ENCODE results near the gene FARSB.
"Not testable (repeated sequence)": the region's sequence is repeated elsewhere in the genome, so short reads cannot be mapped to it uniquely, and the experiment has no call there.

Gene FARSB

DNA sequence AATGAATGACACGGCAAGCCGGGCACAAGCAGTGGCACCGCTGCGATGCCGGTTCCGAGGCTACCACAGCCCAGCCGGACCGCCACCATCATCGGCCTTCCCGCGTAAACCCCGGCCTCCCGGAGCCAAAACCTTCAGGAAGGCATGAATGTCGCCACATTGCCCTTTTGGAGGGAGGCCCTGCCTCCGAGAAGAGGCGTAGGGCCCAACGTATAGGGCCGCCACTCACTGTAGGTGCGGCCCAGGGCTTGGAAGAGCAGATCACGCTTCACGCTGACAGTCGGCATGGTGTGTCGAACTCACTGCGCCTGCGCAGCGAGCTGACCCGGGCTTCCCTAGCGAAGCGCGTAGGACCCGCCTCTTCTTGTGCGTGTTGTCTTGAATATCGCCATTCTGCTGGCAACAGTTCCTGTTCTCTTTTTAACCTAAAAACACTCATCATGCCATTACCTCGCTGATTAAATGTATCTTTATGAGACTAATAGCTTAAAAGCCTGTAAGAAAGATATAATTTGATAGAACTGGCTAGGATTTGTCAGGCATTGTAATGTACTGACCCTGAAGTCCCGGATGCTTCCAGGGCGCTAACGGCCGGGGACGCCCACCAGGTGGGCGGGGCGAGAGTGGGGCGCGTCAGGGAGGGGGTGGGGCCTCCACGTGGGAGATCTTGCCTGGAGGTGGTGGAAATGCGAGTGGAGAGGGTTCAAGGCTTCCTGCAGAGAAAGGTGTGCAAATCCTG is at the start of gene FARSB:
Gene FARSB (minus strand): TSS at position 306 of the 739 bp plus-strand sequence. CDS start 19 bp downstream, at position 287.
- peak; percentile 95 for DNase-seq

DNA sequence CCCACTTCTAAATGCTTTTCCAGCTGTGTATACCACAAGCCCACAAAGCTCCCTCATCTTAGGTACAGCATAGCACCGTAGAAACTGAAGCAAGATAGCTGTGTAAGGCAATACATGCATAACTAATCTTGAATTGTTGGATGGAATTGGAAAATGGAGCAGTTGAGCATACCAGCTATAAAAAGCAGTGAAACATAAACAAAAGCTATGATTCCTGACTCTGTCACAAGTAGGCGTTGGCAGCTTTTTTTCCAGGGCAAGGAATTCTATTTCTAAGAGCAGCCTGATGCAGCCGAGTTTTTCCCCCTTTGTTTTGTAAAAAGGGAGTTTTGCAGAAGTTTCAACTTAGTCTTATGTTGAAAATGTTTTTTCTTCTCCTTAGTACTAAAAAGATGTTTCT is 48.0 kb upstream of the FARSB start:
- DNase-seq = no peak

DNA sequence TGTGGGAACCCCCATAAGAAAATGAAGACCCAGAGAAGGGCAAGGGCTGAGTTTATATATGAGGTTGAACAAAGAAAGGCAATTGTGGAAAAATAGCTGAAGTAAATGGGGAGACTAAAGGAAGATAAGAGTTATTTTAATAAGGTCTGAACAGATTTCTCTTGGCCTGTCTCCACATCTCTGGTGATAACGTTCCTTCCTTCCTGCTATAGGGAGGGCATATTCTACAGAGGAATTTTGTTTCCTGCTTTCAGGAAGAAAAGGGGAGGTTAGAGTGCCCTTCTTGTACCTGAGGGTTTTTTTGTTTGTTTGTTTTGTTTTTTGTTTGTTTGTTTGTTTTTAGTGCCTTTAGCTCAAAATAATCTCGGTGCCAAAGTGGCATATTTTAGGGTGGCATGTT is 47.2 kb upstream of the FARSB start:
- DNase-seq = no peak

DNA sequence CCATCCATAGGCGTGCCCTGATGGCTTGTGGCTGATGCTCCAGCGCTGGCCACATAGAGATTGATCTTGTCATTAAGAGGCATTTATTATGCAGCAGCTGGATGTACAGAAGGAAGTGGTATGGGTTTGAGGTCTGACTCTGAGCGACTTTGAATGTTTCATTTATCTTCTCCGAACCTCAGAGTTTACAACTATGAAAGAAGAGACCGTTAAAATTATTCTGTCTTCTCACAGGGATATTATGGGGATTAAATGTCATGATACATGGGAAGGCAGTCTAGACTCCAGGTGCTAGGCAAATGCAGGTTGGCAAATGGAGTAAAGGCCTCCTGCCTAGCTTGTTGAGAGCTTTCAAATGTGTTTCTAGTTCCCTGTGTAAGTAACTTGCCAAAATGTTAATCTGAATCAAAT is 45.8 kb upstream of the FARSB start:
- no peak for DNase-seq

DNA sequence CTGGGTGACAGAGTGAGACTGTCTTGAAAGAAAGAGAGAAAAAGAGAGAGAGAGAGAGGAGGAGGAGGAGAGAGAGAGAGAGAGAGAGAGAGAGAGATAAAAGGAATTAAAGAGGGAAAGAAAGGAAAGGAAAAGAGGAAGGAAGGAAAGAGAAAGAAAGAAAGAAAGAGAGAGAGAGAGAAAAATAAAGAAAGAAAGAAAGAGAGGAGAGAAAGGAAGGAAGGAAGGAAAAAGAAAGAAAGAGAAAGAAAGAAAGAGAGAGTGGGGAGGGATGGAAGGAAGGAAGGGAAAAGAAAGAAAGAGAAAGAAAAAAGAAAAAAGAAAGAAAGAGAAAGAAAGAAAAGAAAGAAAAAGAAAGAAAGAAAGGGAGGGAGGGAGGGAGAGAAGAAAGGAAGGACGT is 45.3 kb upstream of the FARSB start:
- no peak for DNase-seq

DNA sequence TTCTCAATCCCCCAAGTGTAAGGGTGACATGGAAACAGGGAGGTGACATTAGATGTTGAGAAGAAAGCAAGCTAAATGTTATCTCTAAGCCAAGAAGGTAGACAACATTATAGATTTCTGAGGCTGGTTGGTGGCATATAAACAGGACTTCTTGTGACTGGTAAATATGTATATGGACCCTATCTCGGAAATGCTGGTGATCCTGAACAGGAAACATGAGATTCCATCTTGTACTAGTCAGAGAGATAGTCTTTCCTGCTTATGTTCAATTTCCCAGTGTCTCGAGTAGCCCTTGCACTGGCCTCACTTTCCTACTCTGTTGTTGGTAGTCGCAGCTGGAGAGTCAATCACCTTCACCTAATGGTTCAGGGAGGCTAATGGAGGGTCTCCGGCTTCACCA is 42.4 kb upstream of the FARSB start:
- no peak for DNase-seq

DNA sequence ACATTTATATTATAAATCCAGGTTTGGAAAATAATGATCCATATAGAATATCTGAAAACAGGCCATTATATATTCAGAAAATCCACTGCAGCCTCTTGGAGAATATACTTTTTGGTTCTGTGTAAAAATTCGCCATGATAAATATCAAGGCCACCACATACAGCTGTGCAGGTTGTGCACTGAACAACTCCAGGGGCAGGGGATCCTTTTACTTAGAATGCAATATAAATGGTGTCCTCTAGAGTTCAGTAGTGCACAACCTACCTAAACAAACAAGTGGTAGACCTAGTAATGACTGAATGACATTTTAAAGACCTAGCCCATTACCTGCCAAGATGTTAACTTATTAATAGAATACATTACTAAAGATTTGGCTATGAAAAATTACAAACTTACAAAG is 37.9 kb upstream of the FARSB start:
- DNase-seq = no peak

DNA sequence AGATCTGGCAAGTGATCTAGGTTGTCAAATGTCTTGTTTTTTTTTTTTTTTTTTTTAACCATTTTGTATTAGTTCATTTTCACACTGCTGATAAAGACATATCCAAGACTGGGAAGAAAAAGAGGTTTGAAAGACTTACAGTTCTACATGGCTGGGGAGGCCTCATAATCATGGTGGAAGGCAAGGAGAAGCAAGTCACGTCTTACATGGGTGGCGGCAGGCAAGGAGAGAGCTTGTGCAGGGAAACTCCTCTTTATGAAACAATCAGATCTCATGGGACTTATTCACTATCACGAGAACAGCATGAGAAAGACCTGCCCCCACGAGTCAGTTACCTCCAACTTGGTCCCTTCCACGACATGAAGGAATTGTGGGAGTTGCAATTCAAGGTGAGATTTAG is 37.5 kb upstream of the FARSB start:
- DNase-seq = not testable (repeated sequence)

DNA sequence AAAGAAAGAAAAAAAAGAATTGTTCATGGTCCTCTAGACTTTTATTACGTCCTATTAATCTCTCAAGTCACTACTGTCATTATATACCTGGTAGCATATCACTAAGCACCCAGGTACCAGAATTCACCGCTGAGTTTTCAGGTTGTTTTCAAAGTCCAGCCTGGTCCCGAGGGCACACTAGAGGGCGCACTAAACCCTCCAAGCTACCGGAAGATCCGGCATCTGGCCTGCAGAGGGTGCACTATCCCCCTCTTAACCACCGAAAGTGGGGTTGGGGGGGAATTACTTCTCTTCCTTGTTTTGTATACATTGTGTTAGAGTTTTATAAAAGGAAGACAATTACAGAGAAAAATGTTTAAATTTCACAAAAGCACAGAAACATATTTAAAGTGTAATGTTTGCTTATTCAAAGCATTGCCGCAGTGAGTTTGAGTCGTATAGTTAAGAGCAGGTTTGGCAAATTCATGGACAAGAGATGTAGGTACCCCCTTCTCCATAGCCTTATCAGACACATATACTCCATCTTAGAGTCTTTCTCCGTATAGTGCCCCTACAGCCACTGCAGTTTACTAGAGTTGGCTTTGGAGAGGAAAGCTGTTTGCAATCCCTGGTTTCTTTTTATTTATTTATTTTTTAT is 34.8 kb upstream of the FARSB start:
- peak; percentile 72 for DNase-seq

DNA sequence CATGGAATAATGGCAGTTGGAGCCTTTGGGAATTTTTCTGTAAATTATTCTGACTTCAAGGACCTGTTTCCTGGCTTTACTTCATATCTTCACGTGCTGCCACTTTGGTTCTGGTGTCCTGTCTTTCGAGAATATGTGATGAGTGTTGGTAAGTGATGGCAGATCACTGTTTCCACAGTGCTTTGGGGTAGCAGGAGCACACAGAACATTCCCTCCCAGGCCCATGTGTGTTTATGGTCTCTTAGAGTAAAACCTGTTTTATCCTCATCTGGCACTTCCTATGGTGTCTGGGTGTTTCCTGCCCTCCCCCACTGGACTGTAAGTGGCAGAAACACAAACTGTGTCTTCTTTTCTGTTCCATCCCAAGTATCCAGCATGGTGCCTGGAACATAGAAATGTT is 33.4 kb upstream of the FARSB start:
- no peak for DNase-seq

DNA sequence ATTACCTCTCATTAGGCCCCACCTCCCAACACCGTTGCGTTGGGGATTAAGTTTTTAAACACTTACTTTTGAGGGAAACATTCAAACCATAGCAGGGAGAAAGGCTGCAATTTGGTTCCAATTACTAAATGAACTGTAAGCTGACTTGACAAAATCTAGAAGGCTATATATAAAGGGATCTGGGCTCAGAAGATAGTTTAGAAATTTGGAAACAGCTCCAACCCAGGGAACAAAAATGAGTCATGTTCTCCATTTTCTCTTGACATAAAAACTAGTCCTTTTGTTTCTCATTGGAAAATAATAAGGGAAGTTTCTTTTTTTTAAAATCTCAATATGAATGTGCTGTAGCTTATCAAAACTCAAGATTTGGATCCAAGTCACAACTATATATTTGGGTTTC is 33.0 kb upstream of the FARSB start:
- DNase-seq = no peak

DNA sequence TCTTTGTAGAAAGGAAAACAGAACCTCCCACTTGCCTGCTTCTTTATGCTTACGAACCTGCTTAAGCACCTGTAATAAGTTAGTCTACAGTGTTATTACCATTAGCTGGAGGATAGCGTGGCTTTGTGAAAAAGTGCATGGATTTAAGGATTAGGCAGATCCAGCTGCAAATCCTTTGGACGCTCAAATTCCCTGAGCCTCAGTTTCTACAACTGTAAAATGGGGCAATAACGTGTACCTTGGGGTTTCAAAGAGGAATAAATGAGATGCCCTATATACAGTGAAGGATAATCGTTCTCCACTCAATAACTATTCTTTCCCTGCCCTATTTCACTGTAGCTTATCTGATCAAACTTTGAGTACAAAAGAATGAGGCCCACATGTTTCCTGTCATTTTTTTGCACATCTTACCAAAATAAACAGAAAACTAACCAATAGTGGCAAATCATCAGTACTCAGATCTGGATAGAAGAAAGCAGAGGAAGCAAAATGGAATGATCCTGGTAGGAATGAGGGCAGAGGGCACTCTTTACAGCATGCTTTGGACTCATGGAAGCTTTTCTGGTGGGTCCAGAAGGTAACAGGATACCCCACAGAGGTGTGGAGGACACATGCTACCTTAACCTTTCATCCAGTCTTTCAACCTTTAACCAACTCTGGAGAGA is 30.3 kb upstream of the FARSB start:
- DNase-seq = no peak

DNA sequence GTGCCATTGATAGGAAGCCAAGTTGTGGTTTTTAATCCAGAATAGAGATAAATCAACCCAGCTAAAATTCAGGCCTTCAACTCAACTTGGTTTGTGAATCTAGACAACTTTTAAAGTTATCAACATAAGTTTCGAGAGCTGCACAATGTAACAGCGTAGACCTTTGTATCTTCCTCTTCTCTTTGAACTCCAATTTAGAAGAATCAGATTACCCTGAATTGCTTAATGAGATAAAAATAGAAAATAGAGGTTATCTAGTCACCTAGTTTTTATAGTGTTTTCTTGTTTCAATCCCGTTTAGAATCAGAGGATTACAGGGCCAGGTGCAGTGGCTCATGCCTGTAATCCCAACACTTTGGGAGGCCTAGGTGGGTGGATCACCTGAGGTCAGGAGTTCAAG is 27.9 kb upstream of the FARSB start:
- no peak for DNase-seq

DNA sequence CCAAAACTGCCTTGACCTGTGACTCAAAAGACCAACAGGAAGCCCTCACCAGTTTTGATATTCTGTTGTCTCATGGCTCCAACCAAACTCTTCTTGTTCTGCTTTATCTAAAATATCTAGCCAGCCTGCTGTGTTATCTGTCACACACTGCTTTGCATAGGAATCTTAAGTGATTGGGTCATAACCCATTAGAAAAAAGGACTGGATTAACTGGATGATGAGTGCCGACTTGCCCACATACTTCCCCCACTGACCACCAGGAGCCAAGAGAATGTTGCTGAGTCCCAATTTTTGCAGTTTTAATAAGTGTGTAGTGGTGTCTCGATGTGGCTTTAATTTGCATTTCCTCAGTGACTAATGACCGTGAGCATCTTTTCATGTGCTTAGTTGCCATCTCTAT is 22.1 kb upstream of the FARSB start:
- DNase-seq = no peak

DNA sequence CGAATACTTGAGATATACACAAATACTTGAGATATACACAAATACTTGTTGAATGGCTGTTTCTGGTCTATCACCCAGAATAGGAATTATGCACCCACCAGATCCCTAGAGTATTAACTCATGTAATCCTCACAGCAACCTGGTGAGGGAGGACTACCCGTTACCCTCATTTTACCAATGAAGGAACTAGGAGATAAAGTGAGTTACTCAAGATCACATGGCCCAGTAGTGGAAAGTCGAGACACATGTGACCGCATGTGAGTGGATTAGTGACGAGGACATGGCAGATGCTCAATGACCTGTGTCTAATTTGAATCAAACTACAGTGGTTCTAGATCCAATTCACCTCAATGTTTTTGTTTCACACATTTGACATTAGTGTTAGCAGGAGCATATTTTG is 18.0 kb upstream of the FARSB start:
- no peak for DNase-seq

DNA sequence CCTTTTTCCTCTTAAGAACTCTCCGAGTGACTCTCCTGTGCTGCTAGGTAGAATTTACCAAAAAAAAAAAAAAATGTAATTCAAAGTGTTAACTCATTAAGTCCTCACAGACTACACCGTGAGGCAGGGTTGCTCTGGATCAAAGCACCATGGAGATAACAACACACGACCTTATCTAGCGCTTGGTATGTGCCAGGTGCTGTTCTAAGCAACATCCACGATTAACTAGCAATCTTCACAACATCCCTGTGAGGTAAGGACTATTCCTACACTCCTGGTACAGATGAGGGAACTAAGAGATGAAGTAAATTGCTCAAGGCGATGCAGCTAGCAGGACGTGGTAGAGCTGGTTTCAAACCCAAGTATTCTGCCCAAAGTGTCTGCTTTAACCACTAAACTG is 17.4 kb upstream of the FARSB start:
- no peak for DNase-seq

DNA sequence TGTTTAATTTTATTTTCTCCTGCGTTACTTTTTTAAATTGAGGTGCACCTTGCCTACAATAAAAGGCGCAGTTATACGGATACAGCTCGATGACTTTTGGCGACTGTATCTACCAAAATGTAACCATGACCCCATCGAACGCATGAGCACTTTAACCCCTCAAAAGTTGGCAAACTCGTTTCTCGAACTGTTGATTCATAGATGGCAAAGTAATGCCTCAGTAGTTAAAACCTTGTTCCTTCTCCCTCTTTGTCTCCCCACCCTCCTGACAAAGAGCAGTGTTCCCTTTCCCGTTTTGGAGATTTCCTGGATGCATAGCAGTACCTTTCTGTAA is 16.1 kb upstream of the FARSB start:
- no peak for DNase-seq

DNA sequence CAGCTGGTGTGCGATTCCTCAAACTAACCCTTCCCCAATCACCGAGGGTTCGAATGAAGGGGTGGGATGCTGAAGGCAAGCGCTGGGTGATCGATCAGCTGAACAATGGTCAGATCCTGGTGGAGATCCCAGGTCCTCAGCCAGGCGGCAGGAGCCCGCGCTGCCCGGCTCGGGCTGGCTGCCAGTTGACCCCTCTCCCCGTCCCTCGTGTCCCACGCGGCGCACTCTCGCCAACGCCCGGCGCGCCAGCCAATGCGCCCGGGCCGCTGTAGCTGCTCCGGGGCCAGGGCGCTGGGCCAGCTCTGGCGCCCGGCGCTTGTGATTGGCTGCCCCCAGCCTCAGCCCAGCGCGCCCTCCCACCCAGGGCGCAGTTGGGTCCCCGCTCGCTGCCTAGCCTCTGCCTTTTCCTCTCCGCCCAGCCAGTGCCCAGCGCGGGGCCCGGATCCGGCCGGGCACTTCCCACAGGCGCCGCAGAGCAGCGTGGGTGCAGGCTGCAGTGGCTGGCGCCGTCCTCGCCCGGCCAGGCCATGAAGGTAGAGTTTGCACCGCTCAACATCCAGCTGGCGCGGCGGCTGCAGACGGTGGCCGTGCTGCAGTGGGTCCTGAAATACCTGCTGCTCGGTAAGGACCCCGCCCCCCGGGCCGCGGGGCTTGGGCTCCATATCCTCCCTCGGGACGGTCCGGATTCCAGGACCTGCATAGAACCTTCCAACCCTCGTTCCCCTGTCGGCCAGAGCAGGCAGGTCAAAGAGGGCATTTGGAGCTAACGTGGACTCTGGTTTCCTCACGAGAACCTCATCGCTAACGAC is 15.6 kb upstream of the FARSB start, which contains the start of gene MOGAT1:
Gene MOGAT1 (plus strand): TSS at position 400 of the 809 bp plus-strand sequence. CDS start 128 bp downstream, at position 528.
- no peak for DNase-seq

DNA sequence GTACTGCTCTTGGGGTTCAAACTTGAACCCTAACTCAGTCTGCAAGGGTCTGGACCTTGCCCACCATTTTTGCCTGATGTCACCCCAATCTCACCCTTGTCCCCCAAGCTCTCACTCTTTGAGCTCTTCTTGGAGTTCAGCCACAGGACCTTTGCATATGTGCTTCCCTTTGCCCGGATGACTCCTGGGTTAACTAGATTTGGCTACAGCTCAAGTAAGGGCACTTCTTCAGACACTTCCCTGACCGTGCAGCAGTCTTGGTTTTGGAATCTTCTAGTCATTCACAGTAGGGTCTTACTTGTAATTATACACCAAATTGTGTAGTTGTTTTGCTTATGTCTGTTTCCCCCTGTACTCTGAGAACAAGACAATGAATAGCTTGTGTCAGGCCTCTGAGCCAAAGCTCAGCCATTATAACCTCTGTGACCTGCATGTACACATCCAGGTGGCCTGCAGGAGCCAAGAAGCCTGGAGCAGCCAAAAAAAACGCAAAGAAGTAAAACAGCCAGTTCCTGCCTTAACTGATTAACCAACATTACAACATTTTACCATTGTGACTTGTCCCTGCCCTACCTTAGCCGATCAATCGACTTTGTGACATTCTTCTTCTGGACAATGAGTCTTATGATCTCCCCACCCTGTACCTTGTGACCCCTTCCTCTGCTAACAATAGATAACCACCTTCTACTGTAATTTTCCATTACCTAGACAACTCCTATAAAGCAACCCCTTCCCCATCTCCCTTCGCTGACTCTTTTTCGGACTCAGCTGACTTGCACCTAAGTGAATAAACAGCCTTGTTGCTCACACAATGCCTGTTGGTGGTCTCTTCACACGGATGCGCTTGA is 14.5 kb upstream of the FARSB start:
- no peak for DNase-seq

DNA sequence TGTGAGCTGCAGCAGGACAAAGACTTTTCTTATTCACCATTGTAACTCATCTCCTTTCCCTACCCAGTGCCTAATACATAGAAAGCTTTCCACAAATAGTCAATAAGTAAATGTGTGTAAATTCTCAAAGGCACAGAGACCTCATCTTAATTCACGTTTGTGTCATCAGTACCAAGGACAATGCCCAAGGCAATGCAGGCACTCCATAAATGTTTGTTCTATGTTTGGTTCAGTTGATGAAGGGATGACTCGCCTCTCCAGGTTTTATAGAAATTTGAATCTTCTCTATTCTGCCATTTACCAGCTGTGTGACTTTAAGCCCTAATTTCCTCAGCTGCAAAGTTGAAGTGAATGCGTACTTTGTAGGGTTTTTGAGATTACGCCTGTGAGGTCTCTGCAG is 13.5 kb upstream of the FARSB start:
- no peak for DNase-seq

DNA sequence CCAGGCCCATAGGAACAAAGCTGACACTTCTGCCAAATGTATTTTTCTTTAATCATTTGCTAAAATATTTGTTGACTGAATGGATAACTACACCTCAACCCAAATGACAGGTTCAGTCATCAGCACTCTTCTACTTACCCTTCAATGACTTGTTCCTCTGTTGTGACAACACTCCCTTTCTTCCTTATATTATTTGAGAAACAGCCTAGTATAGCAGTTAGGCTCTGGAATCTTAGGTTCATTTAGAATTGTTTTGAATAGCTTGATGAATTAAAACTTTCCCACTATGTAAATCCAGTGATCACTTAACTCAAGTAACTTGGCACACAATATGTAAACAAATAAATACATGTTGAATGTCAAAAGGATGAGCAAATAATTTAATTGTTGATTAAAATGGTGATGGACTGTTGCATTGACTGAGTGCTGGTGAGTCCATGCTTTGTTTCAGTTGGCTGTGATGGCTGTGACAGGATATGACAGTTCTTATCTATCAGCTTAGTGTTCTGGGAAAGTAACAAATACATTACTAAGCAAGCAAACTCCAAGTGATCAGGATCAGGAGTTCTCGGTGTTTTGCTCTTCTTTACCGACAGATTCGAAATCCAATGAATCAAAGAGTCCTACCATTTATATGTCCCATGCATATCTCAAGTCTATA is 12.7 kb upstream of the FARSB start:
- no peak for DNase-seq

DNA sequence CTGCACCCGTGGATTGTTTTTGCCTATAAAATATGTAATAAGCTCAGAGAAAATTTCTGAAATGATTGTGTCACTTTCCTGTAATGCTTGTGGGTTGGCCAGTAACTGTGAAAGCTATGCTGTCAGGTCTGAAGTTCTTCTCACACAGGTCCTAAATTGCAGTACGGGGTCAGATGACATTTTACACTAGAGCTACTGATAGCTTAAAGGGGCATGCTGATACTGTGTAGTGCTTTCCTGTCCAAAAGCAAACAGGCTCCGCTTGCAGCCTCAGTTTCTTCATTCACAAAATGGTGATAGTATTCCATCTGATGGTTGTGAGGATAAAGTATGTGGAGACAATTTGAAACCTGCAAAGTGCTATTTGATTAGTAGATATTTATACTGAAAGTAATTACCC is 7.6 kb upstream of the FARSB start:
- DNase-seq = no peak

Measured in activated CD4-positive, alpha-beta T cell treated with anti-CD3 and anti-CD28 coated beads, Interleukin-2, amount 50 U/mL, for 16 hours (primary cell).